Measurements from ENCODE around the gene RNF223. TPM values are rescaled to one million over a fixed set of nuclear protein-coding genes. Genes with fewer than 3 reads are reported as not detected.
"Not testable (repeated sequence)": the region's sequence is repeated elsewhere in the genome, so short reads cannot be mapped to it uniquely, and the experiment has no call there.

Gene RNF223
- total and polyA plus RNA-seq, 2 donors from 2014 or later: 0.28 to 2.3 TPM

DNA sequence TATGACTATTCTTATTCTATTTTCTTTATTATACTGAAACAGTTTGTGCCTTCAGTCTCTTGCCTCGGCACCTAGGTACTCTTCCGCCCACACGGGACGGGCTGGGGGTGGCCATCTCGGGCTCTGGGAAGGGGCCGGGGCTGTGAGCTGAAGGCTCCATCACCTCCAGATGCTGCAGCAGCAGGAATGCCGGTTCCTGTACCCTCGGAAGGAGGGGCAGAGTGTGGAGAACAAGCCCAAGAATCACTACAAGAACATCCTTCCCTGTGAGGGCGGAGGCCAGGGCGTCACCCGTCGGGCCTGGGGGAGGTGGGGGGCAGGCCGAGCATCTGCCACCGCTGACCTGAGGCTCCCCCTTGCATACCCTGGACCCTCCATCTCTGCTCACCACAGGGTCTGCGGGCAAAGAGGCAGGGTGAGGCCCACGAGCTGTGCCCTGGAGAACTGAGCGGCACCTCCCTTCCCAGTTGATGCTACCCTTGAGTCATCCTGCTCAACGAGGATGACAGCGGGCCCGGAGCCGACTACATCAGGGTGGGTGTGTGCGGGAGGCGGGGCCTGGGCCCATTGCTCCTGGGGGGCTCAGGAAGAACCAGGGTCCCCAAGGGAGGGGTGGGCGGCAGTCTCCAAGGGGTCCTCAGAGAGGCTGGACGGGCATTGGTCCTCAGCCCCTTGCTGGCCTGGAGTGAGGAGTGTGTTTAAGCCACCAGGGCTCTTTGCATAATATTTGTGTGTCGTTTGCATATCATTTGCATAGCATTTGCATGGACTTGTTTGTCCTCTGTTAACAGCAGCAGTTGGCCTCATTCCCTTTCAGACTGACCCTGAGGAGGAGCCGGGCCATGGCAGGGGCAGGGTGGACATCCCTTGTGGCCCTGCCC, 7.5 kb downstream of the RNF223 start:
- Histone ChIP-seq H3K36me3 (ENCODE audit: control insufficient read depth in 2 of 3, insufficient read depth in 3 of 3, low read length in 3 of 3) (no peaks in the 10 kb centered on the region), H3K9ac (ENCODE audit: low read length in 3 of 3) (no peak overlapping the region), H3K27me3 (ENCODE audit: control insufficient read depth, insufficient read depth, low read length) (peaks cover 2% of the 10 kb centered on the region), H3K4me1 (ENCODE audit: control insufficient read depth in 2 of 3, insufficient read depth in 2 of 3, low read depth in 1 of 3, low read length in 3 of 3) (peaks cover 0 to 9% (median 0%) of the 10 kb centered on the region in 3 donors), H3K9me3 (ENCODE audit: control insufficient read depth in 2 of 3, insufficient read depth in 1 of 3, low read length in 3 of 3) (no peaks in the 10 kb centered on the region), H3K4me3 (ENCODE audit: low read length in 3 of 3) (no peak overlapping the region), H3K27ac (ENCODE audit: low read depth in 2 of 2, low read length in 2 of 2) (no peak overlapping the region)
- intact Hi-C loops (cut with DNase I): no loop called here
- FAIRE-seq (no peak), DNase-seq (no peak)
- TF ChIP-seq, protein P1, sequence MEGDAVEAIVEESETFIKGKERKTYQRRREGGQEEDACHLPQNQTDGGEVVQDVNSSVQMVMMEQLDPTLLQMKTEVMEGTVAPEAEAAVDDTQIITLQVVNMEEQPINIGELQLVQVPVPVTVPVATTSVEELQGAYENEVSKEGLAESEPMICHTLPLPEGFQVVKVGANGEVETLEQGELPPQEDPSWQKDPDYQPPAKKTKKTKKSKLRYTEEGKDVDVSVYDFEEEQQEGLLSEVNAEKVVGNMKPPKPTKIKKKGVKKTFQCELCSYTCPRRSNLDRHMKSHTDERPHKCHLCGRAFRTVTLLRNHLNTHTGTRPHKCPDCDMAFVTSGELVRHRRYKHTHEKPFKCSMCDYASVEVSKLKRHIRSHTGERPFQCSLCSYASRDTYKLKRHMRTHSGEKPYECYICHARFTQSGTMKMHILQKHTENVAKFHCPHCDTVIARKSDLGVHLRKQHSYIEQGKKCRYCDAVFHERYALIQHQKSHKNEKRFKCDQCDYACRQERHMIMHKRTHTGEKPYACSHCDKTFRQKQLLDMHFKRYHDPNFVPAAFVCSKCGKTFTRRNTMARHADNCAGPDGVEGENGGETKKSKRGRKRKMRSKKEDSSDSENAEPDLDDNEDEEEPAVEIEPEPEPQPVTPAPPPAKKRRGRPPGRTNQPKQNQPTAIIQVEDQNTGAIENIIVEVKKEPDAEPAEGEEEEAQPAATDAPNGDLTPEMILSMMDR (IDR thresholded peaks at IDR 0.05; ENCODE audit: borderline replicate concordance, extremely low read depth, insufficient read depth): no peak

DNA sequence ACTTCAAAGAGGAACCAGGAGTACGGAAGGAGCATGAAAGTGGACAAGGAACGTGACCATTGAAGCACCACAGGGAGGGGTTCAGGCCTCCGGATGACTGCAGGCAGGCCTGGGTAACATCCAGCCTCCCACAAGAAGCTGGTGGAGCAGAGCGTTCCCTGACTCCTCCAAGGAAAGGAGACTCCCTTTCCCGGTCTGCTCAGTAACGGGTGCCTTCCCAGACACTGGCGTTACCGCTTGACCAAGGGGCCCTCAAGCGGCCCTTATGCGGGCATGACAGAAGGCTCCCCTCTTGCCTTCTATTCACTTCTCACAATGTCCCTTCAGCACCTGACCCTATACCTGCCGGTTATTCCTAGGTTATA, 8.2 kb downstream of the RNF223 start:
- not testable (repeated sequence) for FAIRE-seq; H3K27ac ChIP-seq (ENCODE audit: low read depth in 2 of 2, low read length in 2 of 2)

DNA sequence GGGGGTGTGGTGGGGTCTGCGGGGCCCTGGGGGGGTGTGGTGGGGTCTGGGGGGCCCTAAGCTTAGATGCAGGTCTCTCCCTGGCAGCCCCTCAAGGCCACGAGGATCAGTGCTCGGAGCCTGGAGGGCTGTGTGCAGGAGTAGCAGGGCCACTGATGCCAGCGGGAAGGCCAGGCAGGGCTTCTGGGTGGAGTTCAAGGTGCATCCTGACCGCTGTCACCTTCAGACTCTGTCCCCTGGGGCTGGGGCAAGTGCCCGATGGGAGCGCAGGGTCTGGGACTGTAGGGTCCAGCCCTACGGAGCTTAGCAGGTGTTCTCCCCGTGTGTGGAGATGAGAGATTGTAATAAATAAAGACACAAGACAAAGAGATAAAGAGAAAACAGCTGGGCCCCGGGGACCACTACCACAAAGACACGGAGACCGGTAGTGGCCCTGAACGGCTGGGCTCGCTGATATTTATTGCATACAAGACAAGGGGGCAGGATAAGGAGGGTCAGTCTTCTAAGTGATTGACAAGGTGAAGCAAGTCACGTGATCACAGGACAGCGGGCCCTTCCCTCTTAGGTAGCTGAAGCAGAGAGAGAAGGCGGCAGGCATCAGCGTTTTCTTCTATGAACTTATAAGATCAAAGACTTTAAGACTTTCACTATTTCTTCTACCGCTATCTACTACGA, 8.7 kb downstream of the RNF223 start:
- intact Hi-C loops (cut with DNase I): no loop called here
- FAIRE-seq: no peak
- Histone ChIP-seq H3K4me1 (ENCODE audit: control insufficient read depth in 2 of 3, insufficient read depth in 2 of 3, low read depth in 1 of 3, low read length in 3 of 3) (peaks cover 0 to 9% (median 0%) of the 10 kb centered on the region in 3 donors), H3K27me3 (ENCODE audit: control insufficient read depth, insufficient read depth, low read length) (peaks cover 2% of the 10 kb centered on the region), H3K36me3 (ENCODE audit: control insufficient read depth in 2 of 3, insufficient read depth in 3 of 3, low read length in 3 of 3) (no peaks in the 10 kb centered on the region), H3K27ac (ENCODE audit: low read depth in 2 of 2, low read length in 2 of 2) (no peak overlapping the region), H3K9me3 (ENCODE audit: control insufficient read depth in 2 of 3, insufficient read depth in 1 of 3, low read length in 3 of 3) (no peaks in the 10 kb centered on the region), H3K9ac (ENCODE audit: low read length in 3 of 3) (no peak overlapping the region), H3K4me3 (ENCODE audit: low read length in 3 of 3) (no peak overlapping the region)
- DNase-seq: peak in 1 of 5 donors; percentile 26
- TF ChIP-seq, protein P1 (IDR thresholded peaks at IDR 0.05; ENCODE audit: borderline replicate concordance, extremely low read depth, insufficient read depth): no peak

More for the DNA sequence above, 8.2 kb downstream of the RNF223 start:
- H3K9me3 ChIP-seq (ENCODE audit: control insufficient read depth in 2 of 3, insufficient read depth in 1 of 3, low read length in 3 of 3); intact Hi-C loops (cut with DNase I); H3K4me1 ChIP-seq (ENCODE audit: control insufficient read depth in 2 of 3, insufficient read depth in 2 of 3, low read depth in 1 of 3, low read length in 3 of 3); H3K36me3 ChIP-seq (ENCODE audit: control insufficient read depth in 2 of 3, insufficient read depth in 3 of 3, low read length in 3 of 3); H3K27me3 ChIP-seq (ENCODE audit: control insufficient read depth, insufficient read depth, low read length); H3K4me3 ChIP-seq (ENCODE audit: low read length in 3 of 3); H3K9ac ChIP-seq (ENCODE audit: low read length in 3 of 3): not testable (repeated sequence)
- DNase-seq: peak in 1 of 5 donors; percentile 30

Measured in kidney (tissue), 14 donors.